Esophagus squamous epithelium (tissue), 5 donors: ENCODE results near the gene CES1. TPM values are rescaled to one million over a fixed set of nuclear protein-coding genes. Genes with fewer than 3 reads are reported as not detected.
A peak's percentile ranks its signal among the peaks of the same experiment; 100 is the strongest.
"Not testable (repeated sequence)": the region's sequence is repeated elsewhere in the genome, so short reads cannot be mapped to it uniquely, and the experiment has no call there.

ENCODE experiments used
- DNase-seq: peaks from one replicate; lab custom pipeline; 2025; lab: John Stamatoyannopoulos, UW
- H3K27ac ChIP-seq, 4 donors: fragments of 200-600 bp; sonication (generic); one replicate each; pipeline ENCODE4 v1.5.1; 2016 to 2019; ENCODE audit warnings: mild to moderate bottlenecking in 1 of 4
- H3K27me3 ChIP-seq, 4 donors: fragments of 200-600 bp; sonication (generic); 1 replicate in 3 of 4; 2 replicates in 1 of 4; pipeline versions ENCODE4 v1.5.1 to v1.6.0; 2017 to 2021; ENCODE audit warnings: antibody characterized with exemption in 1 of 4
- H3K36me3 ChIP-seq, 3 donors: fragments of 200-600 bp; sonication (generic); one replicate each; pipeline ENCODE4 v1.5.1; 2016 to 2019
- H3K4me1 ChIP-seq, 3 donors: fragments of 200-600 bp; sonication (generic); one replicate each; pipeline ENCODE4 v1.5.1; 2017 to 2019
- H3K4me3 ChIP-seq, 4 donors: fragments of 200-600 bp; sonication (generic); 1 replicate in 3 of 4; 2 replicates in 1 of 4; pipeline ENCODE4 v1.5.1; 2016 to 2019; ENCODE audit warnings: mild to moderate bottlenecking in 2 of 4, moderate library complexity in 1 of 4
- H3K9me3 ChIP-seq, 3 donors: fragments of 200-600 bp; sonication (generic); one replicate each; pipeline ENCODE4 v1.5.1; 2016 to 2019
- POLR2A ChIP-seq, 4 donors: fragments of 450-650 bp; IDR thresholded peaks; one replicate each; pipeline ENCODE4 v1.6.1; 2017; ENCODE audit warnings: antibody characterized with exemption in 4 of 4, mild to moderate bottlenecking in 4 of 4, moderate library complexity in 3 of 4
- WGBS, 2 donors: methylation state at CpG; one replicate each; pipeline ENCODE4 v1.1.5; 2018; 5-methylcytosine and 5-hydroxymethylcytosine counted together
- intact Hi-C: fragments of 100-400 bp; cut with DNase I; formaldehyde crosslinking; loops from one replicate; pipeline ENCODE4 v1.15.0; 2022
- total RNA-seq, 4 donors: library from RNA; depleted of rRNA; stranded (reverse); fragments of >200 nt; gene quantifications; one replicate each; pipeline ENCODE4 v1.1.0, GENCODE V29; 2016
- TF ChIP-seq, protein P1 (sequence below), 6 experiments: fragments of 450-650 bp in 4 of 6; fragments of 200-600 bp in 2 of 6; sonication (generic) in 2 of 6; IDR thresholded peaks; one replicate each; pipeline ENCODE4 v1.5.1; 2016 to 2019; ENCODE audit warnings: antibody characterized with exemption in 6 of 6, mild to moderate bottlenecking in 4 of 6, moderate library complexity in 4 of 6
- donor health status: DM: yes; HTN: yes; CAD: no.

Gene CES1
- total RNA-seq, 4 donors from 2014 or later = 0.88 to 181 (median 6.7) TPM

DNA sequence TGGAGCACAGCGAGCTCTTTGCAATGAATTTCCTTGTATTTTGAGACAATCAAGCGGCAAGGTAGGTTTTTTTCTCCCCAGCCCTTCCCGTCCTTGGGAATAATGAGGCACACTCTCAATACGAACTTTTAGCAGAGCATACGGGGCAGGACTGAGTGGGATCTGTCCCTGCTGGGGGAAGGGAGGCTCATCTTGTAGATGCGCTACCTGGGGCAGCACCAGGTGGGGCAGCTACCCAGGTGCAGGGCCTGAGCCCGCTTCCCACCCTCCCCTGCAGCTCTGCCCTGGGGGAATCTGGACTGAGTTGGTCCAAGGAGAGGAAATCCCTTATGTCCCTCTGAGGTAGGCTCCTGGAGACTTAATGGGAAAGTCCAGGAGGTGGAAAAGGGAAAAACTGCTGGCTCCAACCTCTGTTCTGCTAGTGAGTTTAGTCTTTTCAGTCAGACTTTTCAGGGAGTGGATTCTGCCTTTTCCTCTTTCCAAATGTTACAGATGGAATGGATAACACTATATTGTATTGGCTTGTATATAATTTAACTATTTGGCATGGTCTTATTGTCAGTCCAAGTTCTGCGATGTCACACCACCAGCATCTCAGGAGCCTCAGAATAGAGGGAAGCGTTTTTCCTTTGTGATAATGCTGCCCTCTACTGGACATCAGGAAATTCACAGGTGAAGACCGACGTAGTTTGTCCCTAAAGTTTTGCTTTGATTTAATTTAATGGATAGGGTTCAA, 9.6 kb upstream of the CES1 start:
- WGBS, 2 donors = 29 to 33% methylated on average over 9 to 11 of the region's 11 CpGs
- no peak for TF ChIP-seq POLR2A (IDR thresholded peaks at IDR 0.05)
- TF ChIP-seq, protein P1, sequence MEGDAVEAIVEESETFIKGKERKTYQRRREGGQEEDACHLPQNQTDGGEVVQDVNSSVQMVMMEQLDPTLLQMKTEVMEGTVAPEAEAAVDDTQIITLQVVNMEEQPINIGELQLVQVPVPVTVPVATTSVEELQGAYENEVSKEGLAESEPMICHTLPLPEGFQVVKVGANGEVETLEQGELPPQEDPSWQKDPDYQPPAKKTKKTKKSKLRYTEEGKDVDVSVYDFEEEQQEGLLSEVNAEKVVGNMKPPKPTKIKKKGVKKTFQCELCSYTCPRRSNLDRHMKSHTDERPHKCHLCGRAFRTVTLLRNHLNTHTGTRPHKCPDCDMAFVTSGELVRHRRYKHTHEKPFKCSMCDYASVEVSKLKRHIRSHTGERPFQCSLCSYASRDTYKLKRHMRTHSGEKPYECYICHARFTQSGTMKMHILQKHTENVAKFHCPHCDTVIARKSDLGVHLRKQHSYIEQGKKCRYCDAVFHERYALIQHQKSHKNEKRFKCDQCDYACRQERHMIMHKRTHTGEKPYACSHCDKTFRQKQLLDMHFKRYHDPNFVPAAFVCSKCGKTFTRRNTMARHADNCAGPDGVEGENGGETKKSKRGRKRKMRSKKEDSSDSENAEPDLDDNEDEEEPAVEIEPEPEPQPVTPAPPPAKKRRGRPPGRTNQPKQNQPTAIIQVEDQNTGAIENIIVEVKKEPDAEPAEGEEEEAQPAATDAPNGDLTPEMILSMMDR (IDR thresholded peaks at IDR 0.05) = peak; percentile 60 to 81 (median 78)
- Histone ChIP-seq H3K36me3 (no peaks in the 10 kb centered on the region), H3K4me3 (no peak overlapping the region), H3K9me3 (no peaks in the 10 kb centered on the region), H3K27me3 (peaks cover 0 to 38% (median 0%) of the 10 kb centered on the region in 4 donors), H3K4me1 (peaks cover 0 to 8% (median 4%) of the 10 kb centered on the region in 3 donors), H3K27ac (no peak overlapping the region)
- intact Hi-C loops = loop anchor here (5.0 to 10.0 kb wide), 2 partner anchors 130 to 378 kb away; no protein-coding TSS in a partner anchor
- DNase-seq = no peak

DNA sequence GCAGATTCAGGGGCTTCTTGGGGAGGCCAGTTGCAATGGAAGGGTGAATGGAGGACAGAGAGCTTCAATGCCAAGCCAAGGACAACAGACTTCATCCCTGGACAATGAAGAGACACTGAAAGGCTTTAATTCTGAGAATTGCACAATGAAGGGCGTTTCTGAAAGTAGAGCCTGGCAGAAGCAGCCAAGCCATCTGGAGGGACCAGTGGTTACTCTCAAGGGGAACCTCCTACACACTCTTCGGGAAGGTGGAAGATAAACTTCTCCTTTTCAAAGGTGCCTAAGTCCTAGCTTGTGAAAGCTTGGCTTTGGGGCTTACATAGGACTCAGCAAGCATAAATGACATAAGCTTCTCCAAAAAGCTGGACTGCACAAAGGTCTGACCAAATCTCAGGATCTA, 6.2 kb upstream of the CES1 start:
- Histone ChIP-seq H3K4me3 (no peak overlapping the region), H3K4me1 (peaks cover 7 to 25% (median 8%) of the 10 kb centered on the region in 3 donors), H3K36me3 (no peaks in the 10 kb centered on the region), H3K27me3 (peaks cover 0 to 11% (median 0%) of the 10 kb centered on the region in 4 donors), H3K9me3 (no peaks in the 10 kb centered on the region), H3K27ac (peak overlapping the region in 1 of 4 donors; percentile 60)
- intact Hi-C loops = no loop called here
- 14 to 35% methylated on average over 2 of the region's 2 CpGs for WGBS, 2 donors
- TF ChIP-seq, protein P1 (IDR thresholded peaks at IDR 0.05) = no peak
- no peak for TF ChIP-seq POLR2A (IDR thresholded peaks at IDR 0.05)
- no peak for DNase-seq

DNA sequence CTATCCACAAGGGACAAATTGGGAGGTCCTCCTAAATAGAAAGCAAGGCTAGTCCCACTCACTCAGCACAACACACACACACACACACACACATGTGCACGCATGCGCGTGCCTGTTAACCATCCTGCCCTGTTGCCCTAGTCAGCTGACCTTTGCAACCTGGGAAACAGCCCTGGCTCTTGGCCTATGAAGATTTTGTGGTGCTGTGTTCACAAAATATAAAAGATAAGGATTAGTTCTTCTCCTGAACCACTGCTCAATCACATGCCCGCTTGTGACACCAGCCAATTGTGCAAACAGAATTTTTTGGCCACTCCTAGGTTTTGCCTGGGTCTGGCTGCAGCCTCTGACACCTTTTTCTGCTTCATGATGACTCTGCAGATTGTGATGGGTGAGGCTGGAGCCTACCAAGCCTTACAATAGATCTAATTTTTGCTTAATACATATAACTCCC, 3.3 kb upstream of the CES1 start:
- intact Hi-C loops = no loop called here
- no peak for DNase-seq
- peaks cover 0 to 13% (median 0%) of the 10 kb centered on the region in 4 donors for H3K27me3 ChIP-seq
- peaks cover 8 to 35% (median 19%) of the 10 kb centered on the region in 3 donors for H3K4me1 ChIP-seq
- WGBS, 2 donors = 69% methylated on average over 3 of the region's 4 CpGs; no CpG with 5 or more reads in 1 of the 2 donors
- H3K9me3 ChIP-seq = no peaks in the 10 kb centered on the region
- H3K36me3 ChIP-seq = no peaks in the 10 kb centered on the region
- peak overlapping the region; percentile 34 to 84 (median 61) for H3K27ac ChIP-seq
- TF ChIP-seq, protein P1 (IDR thresholded peaks at IDR 0.05) = no peak
- TF ChIP-seq POLR2A (IDR thresholded peaks at IDR 0.05) = no peak
- no peak overlapping the region for H3K4me3 ChIP-seq

DNA sequence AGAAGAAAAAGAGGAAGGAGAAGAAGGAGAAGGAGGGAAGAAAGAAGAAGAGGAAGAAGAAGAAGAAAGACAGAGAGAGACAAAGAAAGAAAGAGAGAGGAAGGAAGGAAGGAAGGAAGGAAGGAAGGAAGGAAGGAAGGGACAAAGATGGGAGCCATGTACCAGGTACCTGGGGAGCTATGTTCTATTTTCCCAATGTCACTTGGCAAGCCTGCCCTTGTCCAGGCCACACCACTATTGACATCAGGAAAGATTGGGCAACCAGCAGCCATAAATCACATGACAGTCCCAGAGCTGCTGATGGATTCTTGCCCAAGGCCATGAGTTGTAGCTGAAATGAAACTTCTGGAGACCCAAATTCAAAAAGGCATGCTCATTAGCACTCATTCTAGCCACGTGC, 2.7 kb upstream of the CES1 start:
- H3K9me3 ChIP-seq = no peaks in the 10 kb centered on the region
- no peaks in the 10 kb centered on the region for H3K36me3 ChIP-seq
- no peak overlapping the region for H3K4me3 ChIP-seq
- WGBS, 2 donors = 11 to 23% methylated on average over 1 of the region's 1 CpG
- peaks cover 8 to 35% (median 19%) of the 10 kb centered on the region in 3 donors for H3K4me1 ChIP-seq
- peak overlapping the region; percentile 34 to 84 (median 61) for H3K27ac ChIP-seq
- H3K27me3 ChIP-seq = peaks cover 0 to 13% (median 0%) of the 10 kb centered on the region in 4 donors
- intact Hi-C loops = no loop called here
- TF ChIP-seq POLR2A (IDR thresholded peaks at IDR 0.05) = no peak
- TF ChIP-seq, protein P1 (IDR thresholded peaks at IDR 0.05) = no peak
- DNase-seq = no peak

DNA sequence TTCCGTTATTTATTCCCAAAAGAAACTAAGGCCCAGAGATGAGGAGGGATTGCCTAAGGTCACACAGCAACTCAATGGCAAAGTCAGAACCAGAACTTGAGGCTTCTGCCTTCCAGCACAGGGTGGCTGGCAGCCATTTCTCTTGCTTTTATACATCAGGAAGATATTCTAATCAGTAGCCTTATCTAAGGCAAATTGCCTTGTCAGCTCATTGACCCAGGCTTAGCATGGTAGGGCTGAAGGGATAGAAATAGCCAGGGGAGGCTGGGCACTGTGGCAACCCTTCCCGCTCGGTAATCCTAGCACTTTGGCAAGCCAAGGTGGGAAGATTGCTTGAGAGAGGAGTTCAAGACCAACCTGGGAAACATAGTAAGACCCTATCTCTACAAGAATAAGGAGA, 2.3 kb upstream of the CES1 start:
- intact Hi-C loops, H3K36me3 ChIP-seq, H3K4me3 ChIP-seq, H3K9me3 ChIP-seq, DNase-seq: not testable (repeated sequence)
- Histone ChIP-seq H3K4me1 (peaks cover 8 to 35% (median 19%) of the 10 kb centered on the region in 3 donors), H3K27me3 (peaks cover 0 to 13% (median 0%) of the 10 kb centered on the region in 4 donors), H3K27ac (peak overlapping the region in 1 of 4 donors; percentile 84)
- WGBS, 2 donors = 74 to 83% methylated on average over 3 of the region's 3 CpGs
